ENCODE data around the gene ENTPD2.
"Not testable (repeated sequence)": the region's sequence is repeated elsewhere in the genome, so short reads cannot be mapped to it uniquely, and the experiment has no call there.

Gene ENTPD2

GRCh38 chr9:137004285-137004684 lies 49.6 kb downstream of the ENTPD2 start:
- DNase-seq (ENCODE audit: low read depth in 3 of 3, low spot score in 1 of 3) = not testable (repeated sequence)

DNA sequence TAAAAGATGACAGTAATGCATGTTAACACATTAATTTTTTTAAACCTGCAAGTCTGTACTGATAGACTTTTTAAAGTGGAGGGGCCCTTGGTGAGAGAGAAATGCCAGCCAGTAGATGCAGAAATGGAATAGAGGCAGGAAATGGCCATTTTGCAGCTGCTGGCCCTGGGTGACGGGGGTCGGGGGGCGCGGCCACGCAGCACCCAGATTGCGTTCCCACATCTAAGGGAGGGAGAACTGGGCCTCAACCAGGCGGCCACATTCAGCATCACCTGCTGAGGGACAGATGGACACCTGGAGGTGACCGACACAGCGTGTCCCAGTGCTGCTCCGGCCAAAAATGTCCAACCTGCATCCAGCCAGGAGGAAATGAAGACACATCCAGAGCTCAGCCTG lies 51.2 kb downstream of the ENTPD2 start:
- no peak for DNase-seq (ENCODE audit: low read depth in 3 of 3, low spot score in 1 of 3)

- DNase-seq (ENCODE audit: low read depth in 3 of 3, low spot score in 1 of 3) = no peak
These were observed 51.8 kb downstream of the ENTPD2 start for GRCh38 chr9:137001857-137002645.

DNA sequence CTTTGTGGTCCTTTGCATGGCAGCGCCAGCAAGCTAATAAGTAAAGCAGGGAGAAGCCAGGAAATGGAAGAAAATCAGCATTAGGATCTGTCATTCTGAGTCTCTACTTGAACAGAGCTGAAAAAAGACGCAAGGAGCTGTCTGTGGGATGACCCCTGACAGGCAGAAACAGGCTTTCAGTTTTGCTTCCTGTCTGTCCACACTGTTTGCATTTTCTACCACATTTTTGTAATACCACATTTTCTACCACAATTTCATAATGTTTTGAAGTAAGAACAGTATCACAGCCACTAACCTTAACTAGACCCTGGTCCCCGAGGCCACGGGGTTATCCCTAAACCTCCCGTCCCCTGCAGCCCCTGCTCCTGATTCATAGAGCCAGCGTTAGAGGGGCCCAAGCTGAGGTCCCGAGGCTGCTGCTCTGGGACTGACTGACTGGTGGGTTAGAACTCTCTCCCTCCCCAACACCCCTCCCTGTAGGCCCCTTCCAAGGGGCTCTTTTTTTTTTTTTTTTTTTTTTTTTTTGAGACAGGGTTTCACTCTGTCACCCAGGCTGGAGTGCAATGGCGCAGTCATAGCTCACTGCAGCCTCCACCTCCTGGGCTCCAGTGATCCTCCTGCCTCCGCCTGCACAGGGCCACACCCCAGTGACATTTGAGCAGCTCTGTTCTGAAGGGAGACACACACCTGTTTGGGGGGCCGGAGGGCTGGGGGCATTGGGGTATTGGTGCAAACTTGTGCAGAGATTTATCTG lies 53.5 kb downstream of the ENTPD2 start:
- DNase-seq (ENCODE audit: low read depth in 3 of 3, low spot score in 1 of 3) = no peak
